Measurements from ENCODE around the gene KCTD19. TPM values are rescaled to one million over a fixed set of nuclear protein-coding genes. Genes with fewer than 3 reads are reported as not detected.

KCTD19 gene
- total RNA-seq, 2 donors from 2014 or later: 1.2 to 1.3 TPM

GRCh38 chr16:67263201-67263600 lies 63.3 kb downstream of the KCTD19 start:
- Mint-ChIP-seq H3K4me1 (peaks cover 22% of the 10 kb centered on the region), H3K9me3 (no peaks in the 10 kb centered on the region), H3K4me3 (no peak overlapping the region), H3K27me3 (ENCODE audit: insufficient read depth) (peaks cover 11% of the 10 kb centered on the region), H3K36me3 (ENCODE audit: low read depth) (no peaks in the 10 kb centered on the region), H3K27ac (peak overlapping the region; percentile 83)
- peak overlapping the region; percentile 60 for H3K9ac ChIP-seq (ENCODE audit: extremely low read depth, low read length, poor library complexity, severe bottlenecking)
- H3K9me3 ChIP-seq (ENCODE audit: control insufficient read depth, low read length): no peaks in the 10 kb centered on the region
- peak; percentile 26 for TF ChIP-seq CTCF (conservative IDR thresholded peaks at IDR 0.05)
- no peak for DNase-seq
- H3K4me3 ChIP-seq (ENCODE audit: low read length): no peak overlapping the region
- H3K27ac ChIP-seq (ENCODE audit: low read depth, low read length): peak overlapping the region; percentile 50
- 66 to 90% methylated on average over 3 of the region's 3 CpGs for WGBS, 2 experiments (ENCODE audit: insufficient coverage in 1 of 2, insufficient read length in 1 of 2)
- peaks cover 41% of the 10 kb centered on the region for H3K36me3 ChIP-seq (ENCODE audit: control insufficient read depth, insufficient read depth, low read length)
- no peaks in the 10 kb centered on the region for H3K27me3 ChIP-seq (ENCODE audit: control insufficient read depth, insufficient read depth, low read length, poor library complexity, severe bottlenecking)
- no peaks in the 10 kb centered on the region for H3K4me1 ChIP-seq (ENCODE audit: control insufficient read depth, insufficient read depth, low read length)

DNA sequence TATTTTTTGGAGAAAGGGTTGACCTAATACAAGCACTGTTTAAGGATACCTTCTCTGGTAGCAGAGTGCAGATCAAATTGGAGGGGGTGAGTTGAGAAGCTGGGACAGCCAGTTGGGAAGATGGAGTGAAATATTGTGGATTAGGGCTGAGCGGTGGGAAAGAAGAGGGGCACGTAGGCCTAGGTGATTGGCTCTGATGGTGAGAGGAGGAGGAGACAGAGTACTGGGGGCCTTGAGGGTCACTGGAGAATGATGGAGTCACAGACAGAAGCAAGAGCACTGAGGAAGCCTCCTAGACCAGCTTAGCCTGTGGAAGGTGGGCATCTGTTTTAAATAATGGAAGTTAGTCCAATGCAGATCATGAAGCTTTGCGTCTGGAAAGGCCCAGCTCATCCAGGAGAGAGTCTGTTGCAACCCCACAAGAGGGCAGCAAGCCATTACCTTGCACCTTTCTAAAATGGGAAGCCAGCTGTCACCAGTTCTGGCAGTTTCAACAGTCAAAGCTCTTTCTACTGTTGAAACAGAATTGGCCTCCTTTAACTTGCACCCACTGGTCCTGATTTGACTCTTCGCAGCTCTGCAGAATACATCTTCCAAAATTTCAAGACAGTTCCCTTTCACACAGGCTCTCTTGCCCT lies 66.0 kb downstream of the KCTD19 start:
- no peaks in the 10 kb centered on the region for H3K27me3 ChIP-seq (ENCODE audit: control insufficient read depth, insufficient read depth, low read length, poor library complexity, severe bottlenecking)

GRCh38 chr16:67259705-67260104 lies 66.8 kb downstream of the KCTD19 start:
- H3K27me3 Mint-ChIP-seq (ENCODE audit: insufficient read depth): no peaks in the 10 kb centered on the region
- 93 to 94% methylated on average over 12 of the region's 12 CpGs for WGBS, 2 experiments (ENCODE audit: insufficient coverage in 1 of 2, insufficient read length in 1 of 2)
- H3K36me3 Mint-ChIP-seq (ENCODE audit: low read depth): no peaks in the 10 kb centered on the region
- DNase-seq: no peak
- peaks cover 48% of the 10 kb centered on the region for H3K36me3 ChIP-seq (ENCODE audit: control insufficient read depth, insufficient read depth, low read length)
- no peak overlapping the region for H3K27ac Mint-ChIP-seq
- H3K27ac ChIP-seq (ENCODE audit: low read depth, low read length): no peak overlapping the region
- H3K4me1 Mint-ChIP-seq: peaks cover 17% of the 10 kb centered on the region
- TF ChIP-seq CTCF (conservative IDR thresholded peaks at IDR 0.05): no peak
- H3K9ac ChIP-seq (ENCODE audit: extremely low read depth, low read length, poor library complexity, severe bottlenecking): no peak overlapping the region
- H3K9me3 Mint-ChIP-seq: no peaks in the 10 kb centered on the region
- H3K4me1 ChIP-seq (ENCODE audit: control insufficient read depth, insufficient read depth, low read length): no peaks in the 10 kb centered on the region
- no peak overlapping the region for H3K4me3 Mint-ChIP-seq
- no peaks in the 10 kb centered on the region for H3K27me3 ChIP-seq (ENCODE audit: control insufficient read depth, insufficient read depth, low read length, poor library complexity, severe bottlenecking)
- no peak overlapping the region for H3K4me3 ChIP-seq (ENCODE audit: low read length)
- no peaks in the 10 kb centered on the region for H3K9me3 ChIP-seq (ENCODE audit: control insufficient read depth, low read length)

More for the DNA sequence above, 66.0 kb downstream of the KCTD19 start:
- H3K36me3 ChIP-seq (ENCODE audit: control insufficient read depth, insufficient read depth, low read length): peaks cover 49% of the 10 kb centered on the region
- H3K4me1 ChIP-seq (ENCODE audit: control insufficient read depth, insufficient read depth, low read length): no peaks in the 10 kb centered on the region
- Mint-ChIP-seq H3K9me3 (no peaks in the 10 kb centered on the region), H3K4me1 (peaks cover 17% of the 10 kb centered on the region), H3K36me3 (ENCODE audit: low read depth) (no peaks in the 10 kb centered on the region), H3K27me3 (ENCODE audit: insufficient read depth) (peaks cover 5% of the 10 kb centered on the region), H3K27ac (peak overlapping the region; percentile 32), H3K4me3 (no peak overlapping the region)
- no peaks in the 10 kb centered on the region for H3K9me3 ChIP-seq (ENCODE audit: control insufficient read depth, low read length)
- H3K27ac ChIP-seq (ENCODE audit: low read depth, low read length): no peak overlapping the region
- WGBS, 2 experiments (ENCODE audit: insufficient coverage in 1 of 2, insufficient read length in 1 of 2): 78 to 80% methylated on average over 4 of the region's 4 CpGs
- H3K4me3 ChIP-seq (ENCODE audit: low read length): no peak overlapping the region
- no peak overlapping the region for H3K9ac ChIP-seq (ENCODE audit: extremely low read depth, low read length, poor library complexity, severe bottlenecking)
- peak; percentile 85 for TF ChIP-seq CTCF (conservative IDR thresholded peaks at IDR 0.05)
- DNase-seq: peak; percentile 75

Measured in endodermal cell (in vitro differentiated cells).